Lower lobe of right lung (tissue), 2 donors: ENCODE measurements around the gene ME3. TPM values are rescaled to one million over a fixed set of nuclear protein-coding genes. Genes with fewer than 3 reads are reported as not detected.

Experiments
- ATAC-seq, 2 donors: fragments of 200-7000 bp; cut with Tn5 transposase; one replicate each; pipeline ENCODE4 v1.9.1; 2020 to 2022; ENCODE audit warnings: mild to moderate bottlenecking in 2 of 2, moderate library complexity in 2 of 2
- DNase-seq: peaks from one replicate; pipeline ENCODE4 v3.0.0-alpha.2; 2020
- H3K27ac ChIP-seq: fragments of 200-600 bp; one replicate; pipeline ENCODE4 v1.8.0; 2022
- H3K27me3 ChIP-seq: fragments of 200-600 bp; one replicate; pipeline ENCODE4 v1.8.0; 2022; ENCODE audit warnings: low read depth
- H3K36me3 ChIP-seq: fragments of 200-600 bp; one replicate; pipeline ENCODE4 v1.8.0; 2022; ENCODE audit warnings: mild to moderate bottlenecking
- H3K4me1 ChIP-seq: fragments of 200-600 bp; one replicate; pipeline ENCODE4 v1.8.0; 2022
- H3K4me3 ChIP-seq: fragments of 200-600 bp; one replicate; pipeline ENCODE4 v1.8.0; 2022; ENCODE audit warnings: mild to moderate bottlenecking
- H3K9me3 ChIP-seq: fragments of 200-600 bp; one replicate; pipeline ENCODE4 v1.8.0; 2022
- intact Hi-C: fragments of 100-400 bp; cut with DNase I; formaldehyde crosslinking; loops from one replicate; pipeline ENCODE4 v1.11.0; 2022
- total RNA-seq: library from RNA; stranded (reverse); fragmentation: NEBNext Ultra II Directional; extraction: Animal tissue kit (Norgen Biotek cat#: 25700); gene quantifications from one replicate; pipeline ENCODE4 v1.2.1, GENCODE V29; 2021
- TF ChIP-seq, protein P1 (sequence below): fragments of 200-600 bp; IDR thresholded peaks from one replicate; pipeline ENCODE4 v1.8.0; 2022; ENCODE audit warnings: antibody characterized with exemption, mild to moderate bottlenecking
- donor health status: DM: no; HTN: yes; CAD: no; lungs with severe emphysema.

The ME3 gene
- total RNA-seq, 1 donor from 2014 or later: 18.6 TPM

DNA sequence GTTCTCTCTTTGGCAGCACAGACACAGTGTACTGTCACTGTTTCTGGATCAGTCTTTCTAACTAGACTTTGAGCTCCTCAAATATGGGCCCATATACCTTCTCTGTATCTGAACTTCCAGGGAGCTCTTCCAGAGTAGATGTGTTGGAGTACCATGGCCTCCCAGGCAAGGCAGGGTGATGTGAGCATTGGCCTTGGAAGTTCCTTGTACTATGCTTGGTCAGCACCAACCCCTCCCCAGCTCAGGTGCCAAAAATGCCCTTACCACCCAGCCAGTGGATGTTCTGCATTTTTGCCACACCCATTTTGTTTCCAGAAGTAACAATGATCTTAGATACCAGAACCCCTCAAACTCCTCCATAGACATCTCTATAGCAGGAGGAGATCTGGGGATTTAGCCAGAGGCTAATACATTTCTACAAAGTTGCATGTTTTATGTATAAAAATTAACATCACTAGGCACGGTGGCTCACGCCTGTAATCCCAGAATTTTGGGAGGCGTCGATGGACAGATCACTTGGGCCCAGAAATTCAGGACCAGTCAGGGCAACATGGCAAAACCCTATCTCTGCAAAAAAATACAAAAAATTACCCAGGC is 165.1 kb downstream of the ME3 start:
- no peak overlapping the region for H3K4me3 ChIP-seq
- intact Hi-C loops: no loop called here
- H3K4me1 ChIP-seq: peaks cover 14% of the 10 kb centered on the region
- no peaks in the 10 kb centered on the region for H3K36me3 ChIP-seq
- TF ChIP-seq, protein P1, sequence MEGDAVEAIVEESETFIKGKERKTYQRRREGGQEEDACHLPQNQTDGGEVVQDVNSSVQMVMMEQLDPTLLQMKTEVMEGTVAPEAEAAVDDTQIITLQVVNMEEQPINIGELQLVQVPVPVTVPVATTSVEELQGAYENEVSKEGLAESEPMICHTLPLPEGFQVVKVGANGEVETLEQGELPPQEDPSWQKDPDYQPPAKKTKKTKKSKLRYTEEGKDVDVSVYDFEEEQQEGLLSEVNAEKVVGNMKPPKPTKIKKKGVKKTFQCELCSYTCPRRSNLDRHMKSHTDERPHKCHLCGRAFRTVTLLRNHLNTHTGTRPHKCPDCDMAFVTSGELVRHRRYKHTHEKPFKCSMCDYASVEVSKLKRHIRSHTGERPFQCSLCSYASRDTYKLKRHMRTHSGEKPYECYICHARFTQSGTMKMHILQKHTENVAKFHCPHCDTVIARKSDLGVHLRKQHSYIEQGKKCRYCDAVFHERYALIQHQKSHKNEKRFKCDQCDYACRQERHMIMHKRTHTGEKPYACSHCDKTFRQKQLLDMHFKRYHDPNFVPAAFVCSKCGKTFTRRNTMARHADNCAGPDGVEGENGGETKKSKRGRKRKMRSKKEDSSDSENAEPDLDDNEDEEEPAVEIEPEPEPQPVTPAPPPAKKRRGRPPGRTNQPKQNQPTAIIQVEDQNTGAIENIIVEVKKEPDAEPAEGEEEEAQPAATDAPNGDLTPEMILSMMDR: no peak
- DNase-seq (no peak), ATAC-seq (no peak)
- no peak overlapping the region for H3K27ac ChIP-seq
- no peaks in the 10 kb centered on the region for H3K27me3 ChIP-seq
- H3K9me3 ChIP-seq: no peaks in the 10 kb centered on the region

DNA sequence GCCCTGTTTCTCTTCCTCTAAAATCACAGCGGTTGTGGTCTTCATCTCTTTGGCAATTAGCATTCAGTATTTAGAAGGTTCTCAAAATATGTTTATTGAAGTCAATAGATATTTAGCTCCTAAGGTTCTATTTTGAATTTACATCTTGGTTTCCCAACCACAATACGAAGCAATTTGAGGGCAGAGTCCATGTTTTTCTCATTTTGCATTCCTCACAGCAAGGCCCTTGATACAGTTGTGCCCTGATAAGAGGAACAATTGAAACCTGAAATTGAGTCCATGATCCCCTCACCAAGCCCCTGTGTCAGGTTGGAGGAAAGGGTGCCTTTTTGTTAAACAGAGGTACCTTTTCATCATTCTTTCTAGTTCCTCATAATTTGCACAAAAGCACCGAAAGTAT is 166.2 kb downstream of the ME3 start:
- TF ChIP-seq, protein P1: no peak
- Histone ChIP-seq H3K9me3 (no peaks in the 10 kb centered on the region), H3K4me1 (peaks cover 13% of the 10 kb centered on the region), H3K27ac (no peak overlapping the region), H3K36me3 (no peaks in the 10 kb centered on the region), H3K4me3 (no peak overlapping the region), H3K27me3 (no peaks in the 10 kb centered on the region)
- no peak for DNase-seq
- no peak for ATAC-seq
- intact Hi-C loops: no loop called here

DNA sequence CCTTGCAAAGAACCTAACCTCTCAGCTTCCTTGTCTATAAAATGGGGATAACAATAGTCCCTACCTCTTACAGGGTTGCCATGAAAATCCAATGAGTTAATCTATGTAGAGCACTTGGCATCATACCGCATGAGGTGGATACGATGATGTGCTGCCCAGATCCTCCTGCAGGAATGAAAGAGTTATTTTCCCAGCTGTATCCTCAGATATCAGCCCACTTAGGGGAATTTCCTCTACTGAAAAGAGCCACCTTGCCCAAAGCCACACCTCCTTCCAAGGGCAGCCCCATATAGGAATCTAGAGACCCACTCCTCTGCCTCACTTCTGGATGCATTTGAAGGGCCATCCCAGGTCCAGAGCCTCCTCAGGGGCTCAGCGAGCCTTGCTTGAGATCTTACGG is 169.3 kb downstream of the ME3 start:
- Histone ChIP-seq H3K27ac (no peak overlapping the region), H3K36me3 (no peaks in the 10 kb centered on the region), H3K9me3 (no peaks in the 10 kb centered on the region), H3K4me1 (peaks cover 5% of the 10 kb centered on the region), H3K27me3 (no peaks in the 10 kb centered on the region), H3K4me3 (no peak overlapping the region)
- DNase-seq (no peak), ATAC-seq (no peak)
- intact Hi-C loops: no loop called here
- TF ChIP-seq, protein P1: no peak

DNA sequence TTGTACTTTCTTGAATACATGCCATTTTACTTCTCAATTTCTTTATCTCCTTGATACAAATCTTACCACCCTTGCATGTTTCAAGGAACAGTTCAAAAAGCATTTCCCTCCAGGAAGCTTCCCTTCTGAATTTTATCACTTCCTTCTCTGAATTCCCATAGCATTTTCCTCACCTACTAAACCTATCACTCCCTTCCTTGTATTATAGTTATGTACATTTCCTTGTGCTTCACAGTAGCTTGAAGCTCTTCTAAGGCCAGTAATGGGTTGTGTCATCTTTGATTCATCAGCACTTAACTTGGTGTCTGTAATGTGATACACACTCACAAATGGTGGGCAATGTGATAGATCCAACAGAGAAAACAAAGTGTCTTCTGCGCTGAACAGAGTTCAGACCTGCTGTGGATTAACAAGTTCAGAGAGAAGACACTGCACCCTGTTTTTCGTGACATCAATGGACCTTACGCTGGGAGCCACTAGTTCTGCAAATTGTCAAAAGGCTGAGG is 170.2 kb downstream of the ME3 start:
- peaks cover 5% of the 10 kb centered on the region for H3K4me1 ChIP-seq
- H3K4me3 ChIP-seq: no peak overlapping the region
- H3K27me3 ChIP-seq: no peaks in the 10 kb centered on the region
- no peaks in the 10 kb centered on the region for H3K9me3 ChIP-seq
- H3K27ac ChIP-seq: no peak overlapping the region
- TF ChIP-seq, protein P1: no peak
- no peak for DNase-seq
- intact Hi-C loops: no loop called here
- no peaks in the 10 kb centered on the region for H3K36me3 ChIP-seq
- ATAC-seq: no peak

DNA sequence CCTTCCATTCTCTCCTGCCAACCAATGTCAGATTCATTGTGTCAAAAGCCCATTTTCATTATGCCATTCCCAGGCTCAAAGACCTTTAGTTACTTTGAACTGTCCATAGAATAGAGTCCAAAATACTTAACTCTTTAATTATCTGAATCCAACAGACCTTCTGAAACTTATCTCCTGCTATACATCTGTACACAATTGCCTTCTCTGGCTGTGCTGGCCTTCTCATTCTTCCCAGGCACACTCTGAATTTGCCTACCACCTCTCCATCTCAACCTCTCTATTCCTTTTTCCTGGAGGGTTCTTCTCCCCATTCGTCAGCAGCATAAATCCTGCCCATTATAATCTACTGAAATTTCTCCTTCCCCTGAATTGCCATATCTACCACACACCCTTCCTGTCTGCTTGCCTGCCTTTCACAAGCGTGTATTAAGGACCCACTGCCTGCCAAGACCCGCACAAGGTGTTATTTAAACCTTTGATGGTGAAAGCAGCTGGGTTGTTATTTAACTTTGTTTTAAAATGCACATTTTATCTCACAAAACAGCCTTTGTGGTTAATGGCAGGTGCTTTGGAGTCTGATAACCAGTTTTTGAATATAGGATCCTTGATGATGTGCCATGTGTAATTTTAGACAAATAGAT is 171.8 kb downstream of the ME3 start:
- Histone ChIP-seq H3K27me3 (no peaks in the 10 kb centered on the region), H3K4me1 (peaks cover 5% of the 10 kb centered on the region), H3K9me3 (no peaks in the 10 kb centered on the region), H3K36me3 (no peaks in the 10 kb centered on the region), H3K4me3 (no peak overlapping the region), H3K27ac (no peak overlapping the region)
- ATAC-seq: no peak
- TF ChIP-seq, protein P1: no peak
- no peak for DNase-seq
- intact Hi-C loops: no loop called here
